BJ (cell line): ENCODE data around the gene MT1B. TPM values are rescaled to one million over a fixed set of nuclear protein-coding genes. Genes with fewer than 3 reads are reported as not detected.
"Not testable (repeated sequence)": the region's sequence is repeated elsewhere in the genome, so short reads cannot be mapped to it uniquely, and the experiment has no call there.

Experiments used
- CTCF ChIA-PET: fragments of 350-600 bp; formaldehyde crosslinking; extraction: SDS; loops from one replicate; lab custom pipeline; 2021; ENCODE audit warnings: antibody characterized with exemption, inconsistent platforms; lab: Yijun Ruan, JAX
- POLR2A ChIA-PET: fragments of 300-600 bp; sonication (Branson Sonifier 250); formaldehyde crosslinking; extraction: SDS; loops from one replicate; lab custom pipeline; 2021; ENCODE audit warnings: antibody characterized with exemption; lab: Charles Lee
- DNase-seq: peaks from one replicate; pipeline ENCODE4 v3.0.0-alpha.2; 2011; ENCODE audit warnings: low read depth
- H3K27me3 ChIP-seq: 2 replicates; pipeline ENCODE4 v1.6.0; 2011; ENCODE audit warnings: low read length; ENCODE audit not compliant: control insufficient read depth, insufficient read depth
- H3K36me3 ChIP-seq: 2 replicates; pipeline ENCODE4 v1.5.1; 2011; ENCODE audit warnings: low read length; ENCODE audit not compliant: control insufficient read depth, insufficient read depth
- H3K4me3 ChIP-seq: 2 replicates; pipeline ENCODE4 v1.5.1; 2011; ENCODE audit warnings: low read depth, mild to moderate bottlenecking, control low read depth, low read length
- CTCF ChIP-seq: IDR thresholded peaks from 2 replicates; pipeline ENCODE4 v1.5.1; 2011; ENCODE audit warnings: low read depth, mild to moderate bottlenecking, control low read depth, inconsistent platforms, low read length, moderate library complexity; ENCODE audit not compliant: insufficient read depth
- polyA plus RNA-seq: library from polyadenylated mRNA; depleted of rRNA; stranded (reverse); fragments of >200 nt; gene quantifications from 2 replicates; pipeline ENCODE4 v1.2.3, GENCODE V29; 2011

MT1B gene
- polyA plus RNA-seq, 1 experiment: not detected

GRCh38 chr16:56617212-56618085 is 34.2 kb upstream of the MT1B start:
- no peaks in the 10 kb centered on the region for H3K36me3 ChIP-seq
- CTCF ChIA-PET: interaction anchor here (1.3 kb wide), 1 partner anchor 8 kb away, joined by 3 read pairs; the partner anchor contains the start of gene MT1E
- POLR2A ChIA-PET: interaction anchor here (0.6 to 1.2 kb wide), 2 partner anchors 8 to 14 kb away, joined by 3 to 17 read pairs; partner anchors contain the start of gene MT1E
- peak overlapping the region; percentile 34 for H3K4me3 ChIP-seq
- TF ChIP-seq CTCF: no peak
- no peak for DNase-seq
- H3K27me3 ChIP-seq: no peaks in the 10 kb centered on the region

DNA sequence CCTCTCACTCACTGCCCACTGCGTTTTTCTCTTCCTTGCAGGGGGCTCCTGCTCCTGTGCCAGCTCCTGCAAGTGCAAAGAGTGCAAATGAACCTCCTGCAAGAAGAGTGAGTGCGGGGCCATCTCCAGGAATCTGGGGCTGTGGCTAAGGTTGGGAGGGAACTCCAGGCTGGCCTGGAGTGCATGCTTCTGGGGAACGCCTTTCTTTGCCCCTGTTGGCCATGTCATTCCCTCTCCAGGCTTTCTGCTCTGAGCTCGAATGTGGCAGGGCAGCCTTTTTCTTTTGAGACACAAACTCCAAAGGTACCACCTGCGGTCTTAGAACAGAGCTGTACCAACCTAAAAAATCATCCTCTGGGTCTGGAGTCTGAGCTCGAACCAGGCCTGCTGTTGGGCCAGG is 33.5 kb upstream of the MT1B start:
- no peak for TF ChIP-seq CTCF
- DNase-seq: no peak
- Histone ChIP-seq H3K27me3 (no peaks in the 10 kb centered on the region), H3K4me3 (no peak overlapping the region), H3K36me3 (no peaks in the 10 kb centered on the region)
- ChIA-PET CTCF (no interaction called here), POLR2A (interaction anchor here (0.6 to 1.2 kb wide), 4 partner anchors 7 to 15 kb away, joined by 3 to 17 read pairs (median 4); partner anchors contain the start of genes MT1E and MT2A)

- Histone ChIP-seq H3K4me3 (no peak overlapping the region), H3K27me3 (no peaks in the 10 kb centered on the region), H3K36me3 (no peaks in the 10 kb centered on the region)
- CTCF ChIA-PET: interaction anchor here (1.5 kb wide), 1 partner anchor 20 kb away, joined by 3 read pairs; no protein-coding TSS in a partner anchor
- no peak for DNase-seq
- no peak for TF ChIP-seq CTCF
- POLR2A ChIA-PET: no interaction called here
Observed at GRCh38 chr16:56620339-56620897, 31.3 kb upstream of the MT1B start.

DNA sequence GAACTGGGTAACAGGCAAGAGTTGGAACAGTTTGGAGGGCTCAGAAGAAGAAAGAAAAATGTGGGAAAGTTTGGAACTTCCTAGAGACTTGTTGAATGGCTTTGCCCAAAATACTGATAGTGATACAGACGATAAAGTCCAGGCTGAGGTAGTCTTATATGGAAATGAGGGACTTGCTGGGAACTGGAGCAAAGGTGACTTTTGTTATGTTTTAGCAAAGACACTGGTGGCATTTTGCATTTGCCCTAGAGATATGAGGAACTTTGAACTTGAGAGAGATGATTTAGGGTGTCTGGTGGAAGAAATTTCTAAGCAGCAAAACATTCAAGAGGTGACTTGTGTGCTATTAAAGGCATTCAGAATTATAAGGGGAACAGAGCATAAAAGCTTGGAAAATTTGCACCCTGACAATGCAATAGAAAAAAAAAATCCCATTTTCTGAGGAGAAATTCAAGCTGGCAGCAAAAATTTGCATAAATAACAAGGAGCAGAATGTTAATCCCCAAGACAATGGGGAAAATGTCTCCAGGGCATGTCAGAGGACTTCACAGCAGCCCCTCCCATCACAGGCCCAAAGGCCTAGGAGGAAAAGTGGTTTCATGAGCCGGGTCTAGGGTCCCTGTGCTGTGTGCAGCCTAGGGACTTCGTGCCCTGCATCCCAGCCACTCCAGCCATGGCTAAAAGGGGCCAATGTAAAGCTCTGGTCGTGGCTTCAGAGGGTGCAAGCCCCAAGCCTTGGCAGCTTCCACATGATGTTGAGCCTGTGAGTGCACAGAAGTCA is 29.8 kb upstream of the MT1B start:
- POLR2A ChIA-PET, H3K36me3 ChIP-seq, DNase-seq, H3K27me3 ChIP-seq, H3K4me3 ChIP-seq: not testable (repeated sequence)
- CTCF ChIA-PET: interaction anchor here (1.3 to 1.5 kb wide), 2 partner anchors 18 to 21 kb away, joined by 3 read pairs; no protein-coding TSS in a partner anchor

GRCh38 chr16:56623184-56623583 is 28.5 kb upstream of the MT1B start:
- H3K36me3 ChIP-seq, H3K27me3 ChIP-seq, DNase-seq, H3K4me3 ChIP-seq, POLR2A ChIA-PET: not testable (repeated sequence)
- CTCF ChIA-PET: interaction anchor here (0.8 to 1.9 kb wide), 5 partner anchors 9 to 79 kb away, joined by 3 to 7 read pairs (median 3); partner anchors contain the start of gene MT1M
